BLaER1 treated with 17β-estradiol and CSF1 and Interleukin-3, amounts not matched to agents 10 nM and 100 nM (cell line): ENCODE measurements around the gene TMEM179.

Experiments
- H3K27ac ChIP-seq, 11 experiments: shearing (Covaris generic); formaldehyde crosslinking; 2 replicates each; pipeline ENCODE4 v1.8.1; 2022
- H3K27me3 ChIP-seq, 11 experiments: shearing (Covaris generic); formaldehyde crosslinking; 2 replicates each; pipeline ENCODE4 v1.8.1; 2022
- H3K36me3 ChIP-seq, 11 experiments: shearing (Covaris generic); formaldehyde crosslinking; 2 replicates each; pipeline ENCODE4 v1.8.1; 2022
- H3K4me1 ChIP-seq, 10 experiments: shearing (Covaris generic); formaldehyde crosslinking; 2 replicates each; pipeline ENCODE4 v1.8.1; 2022
- H3K4me2 ChIP-seq, 11 experiments: shearing (Covaris generic); formaldehyde crosslinking; 2 replicates each; pipeline ENCODE4 v1.8.1; 2022
- H3K4me3 ChIP-seq, 10 experiments: shearing (Covaris generic); formaldehyde crosslinking; 2 replicates each; pipeline ENCODE4 v1.8.1; 2022
- H3K9ac ChIP-seq, 11 experiments: shearing (Covaris generic); formaldehyde crosslinking; 2 replicates each; pipeline ENCODE4 v1.8.1; 2022
- H3K9me3 ChIP-seq, 11 experiments: shearing (Covaris generic); formaldehyde crosslinking; replicated peaks in 1 of 11; 2 replicates each; pipeline ENCODE4 v1.8.1; 2022
- H4K20me1 ChIP-seq, 11 experiments: shearing (Covaris generic); formaldehyde crosslinking; 2 replicates each; pipeline ENCODE4 v1.8.1; 2022
- Cebpa-rat ChIP-seq, 11 experiments: shearing (Covaris generic); IDR thresholded peaks; 2 replicates each; pipeline ENCODE4 v1.8.1; 2022

Gene TMEM179

DNA sequence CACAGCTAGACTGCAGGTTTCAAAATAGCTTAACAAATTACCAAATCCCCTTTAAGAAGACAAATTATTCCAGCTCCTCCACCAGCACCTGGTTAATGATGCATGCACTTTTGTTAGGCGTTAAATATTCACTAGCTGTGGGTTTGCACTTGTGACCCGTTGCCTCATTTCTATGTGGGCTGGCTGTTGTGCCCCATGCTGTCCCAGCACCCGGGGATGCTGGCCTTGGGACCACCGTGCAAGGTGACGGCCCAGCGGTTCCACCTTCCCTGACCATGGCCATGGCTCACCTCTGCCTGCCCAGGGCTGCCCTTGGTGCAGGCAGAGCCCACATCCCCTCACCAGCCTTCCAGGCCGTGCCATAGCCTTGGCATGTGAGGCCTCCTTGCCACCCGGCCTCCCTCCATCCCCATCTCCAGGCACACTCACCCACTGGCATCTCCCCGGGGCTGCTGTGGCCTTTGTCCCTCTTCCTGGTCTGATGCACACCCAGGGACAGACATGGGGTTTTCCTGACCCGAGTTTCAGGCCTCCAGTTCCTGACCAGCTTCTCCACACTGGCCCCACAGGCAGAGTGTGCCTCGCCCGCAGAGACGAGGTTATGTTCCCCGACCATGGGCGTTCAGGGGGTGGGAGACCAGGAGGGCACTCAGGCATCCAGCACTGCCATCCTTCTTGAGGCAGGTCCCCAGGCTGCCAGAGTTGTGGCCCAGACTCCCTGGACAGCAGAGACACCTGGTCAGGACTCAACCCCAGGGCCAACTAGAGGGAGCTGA, 45.4 kb downstream of the TMEM179 start:
- H3K27me3 ChIP-seq: peaks cover 0 to 30% (median 0%) of the 10 kb centered on the region in 11 experiments; a peak in 5 of 22 replicates
- peaks cover 26 to 100% (median 91%) of the 10 kb centered on the region in 10 experiments for H3K4me1 ChIP-seq
- peak overlapping the region in 8 of 11 experiments; percentile 60 to 96 (median 82); a peak in 17 of 22 replicates for H3K4me2 ChIP-seq
- H4K20me1 ChIP-seq: peaks cover 0 to 33% (median 0%) of the 10 kb centered on the region in 11 experiments; a peak in 4 of 22 replicates
- H3K9me3 ChIP-seq: no peaks in the 10 kb centered on the region
- no peak overlapping the region for H3K27ac ChIP-seq
- no peak overlapping the region for H3K4me3 ChIP-seq
- no peak for TF ChIP-seq Cebpa-rat (IDR thresholded peaks at IDR 0.05)
- no peaks in the 10 kb centered on the region for H3K36me3 ChIP-seq
- H3K9ac ChIP-seq: no peak overlapping the region

DNA sequence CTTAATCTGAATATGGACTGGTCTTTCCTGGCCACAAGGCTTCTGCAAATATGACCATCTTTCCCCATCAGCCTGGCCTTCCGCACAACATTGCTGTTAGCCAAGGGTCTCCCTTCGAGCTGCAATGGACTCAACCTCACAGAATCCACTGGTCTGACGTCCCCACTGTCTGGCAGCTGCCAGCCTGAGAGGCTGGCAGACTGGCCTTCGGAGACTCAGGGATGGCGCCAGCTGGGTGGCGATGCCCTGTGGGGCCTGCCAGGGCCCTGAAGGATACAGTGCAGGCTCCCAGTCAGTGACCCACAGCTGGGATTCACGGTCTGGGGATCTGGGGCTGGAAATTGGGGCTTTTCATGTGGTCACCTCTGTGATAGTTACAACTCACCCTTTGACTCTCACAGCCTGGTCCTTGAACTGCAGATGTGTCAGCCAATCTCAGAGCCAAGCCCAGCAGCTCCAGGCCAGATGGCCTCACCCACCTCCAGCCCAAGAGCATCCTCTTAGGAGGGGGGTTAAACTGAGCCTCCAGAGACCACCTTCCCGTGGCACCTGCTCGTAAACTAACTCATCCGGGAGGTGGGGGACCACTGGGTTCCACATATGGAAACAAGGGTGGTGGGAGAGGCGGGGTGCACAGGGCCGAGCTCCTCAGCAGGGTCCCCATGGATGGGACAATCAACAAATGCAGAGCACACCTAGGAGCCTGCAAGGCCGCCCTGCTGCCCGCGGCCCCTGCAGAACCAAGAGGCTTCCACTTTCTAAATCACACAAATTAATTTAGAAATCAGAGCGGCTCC, 46.1 kb downstream of the TMEM179 start:
- H4K20me1 ChIP-seq: peaks cover 0 to 36% (median 0%) of the 10 kb centered on the region in 11 experiments; a peak in 4 of 22 replicates

DNA sequence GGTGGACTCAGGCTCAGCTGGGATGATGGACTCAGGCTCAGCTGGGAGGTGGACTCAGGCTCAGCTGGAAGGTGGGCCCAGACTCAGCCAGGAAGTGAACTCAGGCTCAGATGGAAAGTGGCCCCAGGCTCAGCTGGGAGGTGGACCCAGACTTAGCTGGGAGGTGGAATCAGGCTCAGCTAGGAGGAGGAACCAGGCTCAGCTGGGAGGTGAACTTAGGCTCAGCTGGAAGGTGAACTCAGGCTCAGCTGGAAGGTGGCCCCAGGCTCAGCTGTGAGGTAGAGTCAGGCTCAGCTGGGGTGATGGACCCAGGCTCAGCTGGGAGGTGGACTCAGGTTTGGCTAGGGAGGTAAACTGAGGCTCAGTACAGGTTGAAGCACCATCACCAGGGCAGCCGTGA, 46.8 kb downstream of the TMEM179 start:
- Histone ChIP-seq H3K27ac (no peak overlapping the region), H3K4me3 (no peak overlapping the region), H3K9me3 (no peaks in the 10 kb centered on the region), H3K4me1 (peaks cover 17 to 85% (median 77%) of the 10 kb centered on the region in 10 experiments), H3K9ac (no peak overlapping the region), H3K4me2 (peak overlapping the region in 7 of 11 experiments; percentile 60 to 96 (median 83); a peak in 13 of 22 replicates), H3K36me3 (no peaks in the 10 kb centered on the region), H3K27me3 (peaks cover 0 to 23% (median 0%) of the 10 kb centered on the region in 11 experiments; a peak in 5 of 22 replicates), H4K20me1 (peaks cover 0 to 36% (median 0%) of the 10 kb centered on the region in 11 experiments; a peak in 4 of 22 replicates)
- no peak for TF ChIP-seq Cebpa-rat (IDR thresholded peaks at IDR 0.05)

More for the DNA sequence above, 46.1 kb downstream of the TMEM179 start:
- H3K4me3 ChIP-seq: no peak overlapping the region
- TF ChIP-seq Cebpa-rat (IDR thresholded peaks at IDR 0.05): no peak
- 0 out of 22 replicates have a peak overlapping the region, but pooled peaks of 1 of the 11 experiments have one; percentile 5 for H3K9ac ChIP-seq
- no peaks in the 10 kb centered on the region for H3K9me3 ChIP-seq
- H3K27me3 ChIP-seq: peaks cover 0 to 28% (median 0%) of the 10 kb centered on the region in 11 experiments; a peak in 5 of 22 replicates
- peaks cover 20 to 92% (median 83%) of the 10 kb centered on the region in 10 experiments for H3K4me1 ChIP-seq
- H3K27ac ChIP-seq: no peak overlapping the region
- no peaks in the 10 kb centered on the region for H3K36me3 ChIP-seq
- peak overlapping the region in 8 of 11 experiments; percentile 60 to 96 (median 82); a peak in 16 of 22 replicates for H3K4me2 ChIP-seq

GRCh38 chr14:104557086-104557485, 47.5 kb downstream of the TMEM179 start:
- Histone ChIP-seq H3K4me1 (peaks cover 17 to 78% (median 70%) of the 10 kb centered on the region in 10 experiments), H3K27me3 (peaks cover 0 to 17% (median 0%) of the 10 kb centered on the region in 11 experiments; a peak in 5 of 22 replicates), H3K4me3 (no peak overlapping the region), H3K9ac (no peak overlapping the region), H3K9me3 (no peaks in the 10 kb centered on the region), H3K36me3 (no peaks in the 10 kb centered on the region), H4K20me1 (peaks cover 0 to 36% (median 0%) of the 10 kb centered on the region in 11 experiments; a peak in 4 of 22 replicates), H3K4me2 (peak overlapping the region in 9 of 11 experiments; percentile 39 to 96 (median 81); a peak in 15 of 22 replicates), H3K27ac (no peak overlapping the region)
- no peak for TF ChIP-seq Cebpa-rat (IDR thresholded peaks at IDR 0.05)

DNA sequence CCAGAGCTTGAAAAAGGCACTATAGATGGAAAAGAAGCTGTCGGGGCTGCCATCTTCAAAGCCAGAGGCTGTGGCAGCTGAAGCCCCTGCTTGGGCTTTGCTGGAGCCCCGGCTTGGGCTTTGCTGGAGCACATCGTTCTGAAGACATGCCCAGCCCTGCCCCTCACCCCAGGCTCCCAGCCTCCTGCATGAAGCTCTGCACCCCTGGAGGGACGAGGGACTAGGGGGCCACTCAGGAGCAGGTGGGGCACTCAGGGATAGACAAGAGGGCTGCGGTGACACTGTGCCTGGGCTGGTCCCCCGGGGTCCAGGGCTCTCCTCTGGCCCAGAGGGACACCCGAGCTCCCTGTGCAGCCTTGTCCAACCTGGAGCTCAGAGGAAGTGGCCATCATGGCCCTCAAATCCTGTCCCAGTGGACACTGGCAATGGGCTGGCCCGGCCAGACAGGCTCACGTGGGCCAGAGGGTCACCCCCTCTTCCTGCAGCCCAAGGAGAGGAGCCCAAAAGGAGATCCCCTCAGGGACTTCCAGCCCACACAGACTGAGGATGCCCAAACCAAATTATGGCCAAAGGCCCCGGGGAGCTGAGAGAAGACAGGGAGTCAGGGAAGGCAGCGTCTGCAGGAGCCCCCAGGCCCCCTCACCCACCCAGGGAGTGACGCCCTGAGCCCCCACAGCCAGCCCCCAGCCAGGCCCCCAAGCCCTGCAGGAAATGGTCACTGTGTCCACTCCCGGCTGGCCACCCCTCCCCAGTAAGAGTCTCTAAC, 48.1 kb downstream of the TMEM179 start:
- H3K36me3 ChIP-seq: no peaks in the 10 kb centered on the region
- no peaks in the 10 kb centered on the region for H3K9me3 ChIP-seq
- no peak overlapping the region for H3K27ac ChIP-seq
- H3K4me3 ChIP-seq: no peak overlapping the region
- peak overlapping the region in 9 of 11 experiments; percentile 39 to 96 (median 81); a peak in 18 of 22 replicates for H3K4me2 ChIP-seq
- no peak for TF ChIP-seq Cebpa-rat (IDR thresholded peaks at IDR 0.05)
- peaks cover 0 to 11% (median 0%) of the 10 kb centered on the region in 11 experiments; a peak in 5 of 22 replicates for H3K27me3 ChIP-seq
- peaks cover 0 to 33% (median 0%) of the 10 kb centered on the region in 11 experiments; a peak in 4 of 22 replicates for H4K20me1 ChIP-seq
- H3K9ac ChIP-seq: no peak overlapping the region
- peaks cover 13 to 76% (median 64%) of the 10 kb centered on the region in 10 experiments for H3K4me1 ChIP-seq

DNA sequence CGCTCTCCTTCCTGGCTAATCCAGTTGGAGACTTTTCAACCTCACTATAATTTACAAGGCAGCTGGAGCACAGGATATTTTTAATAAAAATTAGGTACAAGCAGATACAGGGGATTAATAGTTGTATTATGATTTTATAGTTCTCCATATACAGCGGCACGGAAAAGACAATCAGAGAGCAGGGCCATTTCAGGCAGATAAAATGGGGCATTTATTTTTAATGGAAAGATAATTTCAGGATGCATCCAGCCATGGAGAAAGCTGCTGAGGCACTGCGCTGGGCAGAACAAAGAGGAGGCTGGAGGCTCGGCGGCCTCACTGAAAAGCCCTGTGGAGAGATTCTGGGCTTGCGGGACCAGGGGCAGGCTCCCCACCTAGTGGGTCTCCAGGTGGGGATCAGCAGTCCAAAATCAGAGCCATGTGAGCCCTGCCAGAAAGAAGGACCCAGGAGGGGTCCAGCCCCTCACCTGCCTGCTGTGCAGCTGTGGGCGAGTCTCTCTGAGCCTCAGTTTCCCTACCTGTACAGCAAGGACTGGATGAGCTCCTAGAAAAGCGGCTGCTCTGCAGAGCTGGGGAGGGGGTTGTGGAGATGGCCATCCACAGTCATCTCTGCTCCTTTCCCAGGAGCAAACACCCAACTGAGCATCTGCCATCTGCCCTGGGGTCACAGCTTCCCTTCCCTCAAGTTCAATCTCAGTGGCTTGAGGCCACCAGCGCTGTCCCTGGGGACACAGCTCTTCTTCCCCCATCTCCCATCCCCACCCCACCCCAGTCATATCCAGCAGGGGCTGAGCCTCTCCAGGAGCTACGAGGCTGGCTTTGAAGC, 48.9 kb downstream of the TMEM179 start:
- TF ChIP-seq Cebpa-rat (IDR thresholded peaks at IDR 0.05): no peak
- peaks cover 0 to 30% (median 0%) of the 10 kb centered on the region in 11 experiments; a peak in 3 of 22 replicates for H4K20me1 ChIP-seq
- no peaks in the 10 kb centered on the region for H3K9me3 ChIP-seq
- H3K4me2 ChIP-seq: peak overlapping the region in 9 of 11 experiments; percentile 39 to 96 (median 81); a peak in 17 of 22 replicates
- H3K36me3 ChIP-seq: no peaks in the 10 kb centered on the region
- H3K4me1 ChIP-seq: peaks cover 6 to 72% (median 56%) of the 10 kb centered on the region in 10 experiments; a peak in 18 of 20 replicates
- no peak overlapping the region for H3K27ac ChIP-seq
- no peak overlapping the region for H3K9ac ChIP-seq
- no peak overlapping the region for H3K4me3 ChIP-seq
- H3K27me3 ChIP-seq: peaks cover 0 to 4% (median 0%) of the 10 kb centered on the region in 11 experiments; a peak in 2 of 22 replicates

DNA sequence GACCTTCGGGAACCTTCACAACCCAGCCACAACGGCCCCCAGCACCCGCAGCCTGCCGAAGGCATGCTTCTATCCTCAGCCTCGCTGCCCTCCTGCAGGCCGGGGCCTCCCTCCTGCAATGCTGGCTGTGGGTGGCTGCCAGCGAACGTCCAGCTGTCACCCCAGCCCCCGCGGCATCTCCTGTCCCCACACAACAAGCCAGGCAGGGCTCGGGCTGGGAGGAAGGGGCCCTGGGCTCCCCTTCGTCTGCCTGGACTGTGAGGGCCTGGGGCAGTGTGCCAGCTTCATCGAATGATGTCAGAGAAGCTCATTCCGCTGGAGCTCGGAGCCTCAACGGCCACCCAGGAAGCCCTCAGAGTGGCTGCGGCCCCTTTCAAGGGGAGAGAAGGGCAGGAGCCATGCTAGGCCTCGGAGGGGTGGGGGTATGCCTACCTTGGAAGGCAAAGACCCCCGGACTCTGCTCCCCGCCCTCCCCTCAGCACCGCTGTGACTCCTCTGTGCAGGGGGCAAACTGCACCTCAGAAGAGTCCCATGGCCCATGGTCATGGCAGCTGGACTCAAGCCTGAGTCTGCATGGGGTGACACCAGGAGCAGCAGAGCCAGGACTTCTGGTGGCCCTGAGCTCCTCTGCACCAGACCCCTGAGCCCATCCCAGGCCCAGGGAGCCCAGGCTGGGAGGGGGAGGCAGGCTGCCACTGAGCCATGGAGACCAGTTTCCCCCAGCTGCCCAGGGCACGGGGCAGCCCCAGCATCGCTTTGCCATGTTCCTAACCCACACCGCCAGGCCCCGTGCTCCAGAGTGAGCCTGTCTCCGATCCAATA, 49.8 kb downstream of the TMEM179 start:
- no peaks in the 10 kb centered on the region for H3K9me3 ChIP-seq
- peaks cover 0 to 27% (median 0%) of the 10 kb centered on the region in 11 experiments; a peak in 2 of 22 replicates for H4K20me1 ChIP-seq
- no peaks in the 10 kb centered on the region for H3K36me3 ChIP-seq
- H3K27me3 ChIP-seq: no peaks in the 10 kb centered on the region
- H3K4me3 ChIP-seq: no peak overlapping the region
- peaks cover 6 to 64% (median 48%) of the 10 kb centered on the region in 10 experiments; a peak in 18 of 20 replicates for H3K4me1 ChIP-seq
- H3K4me2 ChIP-seq: peak overlapping the region in 4 of 11 experiments; percentile 18 to 96 (median 84); a peak in 6 of 22 replicates
- H3K9ac ChIP-seq: no peak overlapping the region
- no peak for TF ChIP-seq Cebpa-rat (IDR thresholded peaks at IDR 0.05)
- H3K27ac ChIP-seq: no peak overlapping the region
